Measurements from ENCODE around the gene ADNP2.

GRCh38 chr18:80112624-80113248 lies 3.7 kb downstream of the ADNP2 start:
- no peak for TF ChIP-seq CTCF (conservative IDR thresholded peaks at IDR 0.05; ENCODE audit: low read depth in 2 of 2)
- no peak for TF ChIP-seq EZH2 (IDR thresholded peaks at IDR 0.05; ENCODE audit: low read depth, unreplicated experiment)
- no peak for TF ChIP-seq EZH2phosphoT487 (IDR thresholded peaks at IDR 0.05; ENCODE audit: unreplicated experiment)
- no peak for TF ChIP-seq JUNB (IDR thresholded peaks at IDR 0.05; ENCODE audit: unreplicated experiment)
- TF ChIP-seq REST (IDR thresholded peaks at IDR 0.05; ENCODE audit: unreplicated experiment), result no peak
- TF ChIP-seq POLR2AphosphoS5 (IDR thresholded peaks at IDR 0.05; ENCODE audit: low read depth), result no peak
- no peak for TF ChIP-seq CREB1 (CRISPR knock-in tag; IDR thresholded peaks at IDR 0.05; ENCODE audit: low read depth)
- TF ChIP-seq, protein P1, sequence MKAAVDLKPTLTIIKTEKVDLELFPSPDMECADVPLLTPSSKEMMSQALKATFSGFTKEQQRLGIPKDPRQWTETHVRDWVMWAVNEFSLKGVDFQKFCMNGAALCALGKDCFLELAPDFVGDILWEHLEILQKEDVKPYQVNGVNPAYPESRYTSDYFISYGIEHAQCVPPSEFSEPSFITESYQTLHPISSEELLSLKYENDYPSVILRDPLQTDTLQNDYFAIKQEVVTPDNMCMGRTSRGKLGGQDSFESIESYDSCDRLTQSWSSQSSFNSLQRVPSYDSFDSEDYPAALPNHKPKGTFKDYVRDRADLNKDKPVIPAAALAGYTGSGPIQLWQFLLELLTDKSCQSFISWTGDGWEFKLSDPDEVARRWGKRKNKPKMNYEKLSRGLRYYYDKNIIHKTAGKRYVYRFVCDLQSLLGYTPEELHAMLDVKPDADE (IDR thresholded peaks at IDR 0.05), result no peak

Measured in GM23338 (cell line).